ENCODE measurements around the gene ICAM2.

Gene ICAM2

GRCh38 chr17:64064331-64064730 is 43.9 kb upstream of the ICAM2 start:
- no peak overlapping the region for H2BK5ac ChIP-seq (ENCODE audit: low read length)
- H2BK15ac ChIP-seq (replicated peaks; ENCODE audit: low read depth), result no peak overlapping the region
- H3K27ac ChIP-seq (ENCODE audit: low read depth, low read length), result no peak overlapping the region
- no peaks in the 10 kb centered on the region for H3K27me3 ChIP-seq (ENCODE audit: insufficient read depth, low read length, poor library complexity)
- no peak overlapping the region for H3K4me3 ChIP-seq (ENCODE audit: low read length)
- DNase-seq, result no peak
- peak overlapping the region; percentile 73 for H3K56ac ChIP-seq (ENCODE audit: low read length)
- no peaks in the 10 kb centered on the region for H3K36me3 ChIP-seq (ENCODE audit: control insufficient read depth, insufficient read depth, low read length)
- no peak overlapping the region for H2AK5ac ChIP-seq (ENCODE audit: low read length)
- no peak overlapping the region for H3K4ac ChIP-seq (ENCODE audit: low read depth, low read length)
- no peak overlapping the region for H4K8ac ChIP-seq (ENCODE audit: low read depth, low read length)
- H3K23ac ChIP-seq (ENCODE audit: low read length), result no peak overlapping the region
- H4K5ac ChIP-seq (ENCODE audit: low read length), result no peak overlapping the region
- H3K4me1 ChIP-seq (ENCODE audit: control insufficient read depth, low read depth, low read length), result peaks cover 3% of the 10 kb centered on the region
- H3K18ac ChIP-seq (ENCODE audit: low read length), result no peak overlapping the region
- H3K4me2 ChIP-seq (ENCODE audit: low read length), result no peak overlapping the region
- no peak overlapping the region for H2BK120ac ChIP-seq (ENCODE audit: low read depth, low read length)
- H3K79me2 ChIP-seq (ENCODE audit: control insufficient read depth, insufficient read depth, low read length), result no peaks in the 10 kb centered on the region
- no CpG with 5 or more reads among the region's 9 CpGs for WGBS (ENCODE audit: extremely low coverage, insufficient coverage, low lambda C conversion rate)
- peak overlapping the region; percentile 58 for H3K9ac ChIP-seq (ENCODE audit: low read length)
- no peaks in the 10 kb centered on the region for H3K79me1 ChIP-seq (ENCODE audit: low read length)

GRCh38 chr17:64063766-64064224 is 43.4 kb upstream of the ICAM2 start:
- H2BK15ac ChIP-seq (replicated peaks; ENCODE audit: low read depth), result no peak overlapping the region
- no peak overlapping the region for H3K4me2 ChIP-seq (ENCODE audit: low read length)
- peak overlapping the region; percentile 73 for H3K56ac ChIP-seq (ENCODE audit: low read length)
- no peaks in the 10 kb centered on the region for H3K79me1 ChIP-seq (ENCODE audit: low read length)
- H3K36me3 ChIP-seq (ENCODE audit: control insufficient read depth, insufficient read depth, low read length), result no peaks in the 10 kb centered on the region
- no peak overlapping the region for H3K18ac ChIP-seq (ENCODE audit: low read length)
- no peak overlapping the region for H3K27ac ChIP-seq (ENCODE audit: low read depth, low read length)
- H2BK5ac ChIP-seq (ENCODE audit: low read length), result no peak overlapping the region
- H4K8ac ChIP-seq (ENCODE audit: low read depth, low read length), result no peak overlapping the region
- H3K4ac ChIP-seq (ENCODE audit: low read depth, low read length), result no peak overlapping the region
- DNase-seq, result peak; percentile 91
- no peak overlapping the region for H2AK5ac ChIP-seq (ENCODE audit: low read length)
- peaks cover 3% of the 10 kb centered on the region for H3K4me1 ChIP-seq (ENCODE audit: control insufficient read depth, low read depth, low read length)
- H3K79me2 ChIP-seq (ENCODE audit: control insufficient read depth, insufficient read depth, low read length), result no peaks in the 10 kb centered on the region
- H3K27me3 ChIP-seq (ENCODE audit: insufficient read depth, low read length, poor library complexity), result no peaks in the 10 kb centered on the region
- peak overlapping the region; percentile 58 for H3K9ac ChIP-seq (ENCODE audit: low read length)
- H3K4me3 ChIP-seq (ENCODE audit: low read length), result no peak overlapping the region
- no peak overlapping the region for H4K5ac ChIP-seq (ENCODE audit: low read length)
- no peak overlapping the region for H2BK120ac ChIP-seq (ENCODE audit: low read depth, low read length)
- no peak overlapping the region for H3K23ac ChIP-seq (ENCODE audit: low read length)
- no CpG with 5 or more reads among the region's 16 CpGs for WGBS (ENCODE audit: extremely low coverage, insufficient coverage, low lambda C conversion rate)

GRCh38 chr17:64063088-64063487 is 42.7 kb upstream of the ICAM2 start:
- no peak overlapping the region for H3K27ac ChIP-seq (ENCODE audit: low read depth, low read length)
- H2BK15ac ChIP-seq (replicated peaks; ENCODE audit: low read depth), result no peak overlapping the region
- H3K56ac ChIP-seq (ENCODE audit: low read length), result peak overlapping the region; percentile 51
- H3K4ac ChIP-seq (ENCODE audit: low read depth, low read length), result no peak overlapping the region
- H3K4me2 ChIP-seq (ENCODE audit: low read length), result no peak overlapping the region
- H4K5ac ChIP-seq (ENCODE audit: low read length), result no peak overlapping the region
- H3K79me1 ChIP-seq (ENCODE audit: low read length), result no peaks in the 10 kb centered on the region
- H3K18ac ChIP-seq (ENCODE audit: low read length), result no peak overlapping the region
- H3K4me1 ChIP-seq (ENCODE audit: control insufficient read depth, low read depth, low read length), result peaks cover 3% of the 10 kb centered on the region
- no peaks in the 10 kb centered on the region for H3K27me3 ChIP-seq (ENCODE audit: insufficient read depth, low read length, poor library complexity)
- H3K23ac ChIP-seq (ENCODE audit: low read length), result no peak overlapping the region
- no peak overlapping the region for H2AK5ac ChIP-seq (ENCODE audit: low read length)
- H2BK120ac ChIP-seq (ENCODE audit: low read depth, low read length), result no peak overlapping the region
- H3K79me2 ChIP-seq (ENCODE audit: control insufficient read depth, insufficient read depth, low read length), result no peaks in the 10 kb centered on the region
- no CpG with 5 or more reads among the region's 5 CpGs for WGBS (ENCODE audit: extremely low coverage, insufficient coverage, low lambda C conversion rate)
- no peak for DNase-seq
- H2BK5ac ChIP-seq (ENCODE audit: low read length), result no peak overlapping the region
- H3K4me3 ChIP-seq (ENCODE audit: low read length), result no peak overlapping the region
- H3K36me3 ChIP-seq (ENCODE audit: control insufficient read depth, insufficient read depth, low read length), result no peaks in the 10 kb centered on the region
- H4K8ac ChIP-seq (ENCODE audit: low read depth, low read length), result no peak overlapping the region
- H3K9ac ChIP-seq (ENCODE audit: low read length), result no peak overlapping the region

- Histone ChIP-seq H4K5ac (ENCODE audit: low read length) (no peak overlapping the region), H3K27me3 (ENCODE audit: insufficient read depth, low read length, poor library complexity) (no peaks in the 10 kb centered on the region), H4K8ac (ENCODE audit: low read depth, low read length) (no peak overlapping the region)
Observed at GRCh38 chr17:64061178-64061898, 40.9 kb upstream of the ICAM2 start.

GRCh38 chr17:64060331-64060730 is 39.9 kb upstream of the ICAM2 start:
- no peak overlapping the region for H3K9ac ChIP-seq (ENCODE audit: low read length)
- WGBS (ENCODE audit: extremely low coverage, insufficient coverage, low lambda C conversion rate), result no CpG with 5 or more reads among the region's 5 CpGs
- H3K4ac ChIP-seq (ENCODE audit: low read depth, low read length), result no peak overlapping the region

More at GRCh38 chr17:64061178-64061898, 40.9 kb upstream of the ICAM2 start:
- Histone ChIP-seq H3K27ac (ENCODE audit: low read depth, low read length) (no peak overlapping the region), H3K36me3 (ENCODE audit: control insufficient read depth, insufficient read depth, low read length) (no peaks in the 10 kb centered on the region), H3K56ac (ENCODE audit: low read length) (no peak overlapping the region), H3K4me2 (ENCODE audit: low read length) (no peak overlapping the region), H2BK5ac (ENCODE audit: low read length) (no peak overlapping the region), H2AK5ac (ENCODE audit: low read length) (no peak overlapping the region), H2BK15ac (replicated peaks; ENCODE audit: low read depth) (no peak overlapping the region), H3K79me1 (ENCODE audit: low read length) (no peaks in the 10 kb centered on the region), H3K23ac (ENCODE audit: low read length) (no peak overlapping the region), H3K4me3 (ENCODE audit: low read length) (no peak overlapping the region), H3K4me1 (ENCODE audit: control insufficient read depth, low read depth, low read length) (peaks cover 6% of the 10 kb centered on the region), H3K9ac (ENCODE audit: low read length) (no peak overlapping the region), H2BK120ac (ENCODE audit: low read depth, low read length) (no peak overlapping the region), H3K79me2 (ENCODE audit: control insufficient read depth, insufficient read depth, low read length) (no peaks in the 10 kb centered on the region), H3K4ac (ENCODE audit: low read depth, low read length) (no peak overlapping the region), H3K18ac (ENCODE audit: low read length) (no peak overlapping the region)
- no CpG with 5 or more reads among the region's 5 CpGs for WGBS (ENCODE audit: extremely low coverage, insufficient coverage, low lambda C conversion rate)
- DNase-seq, result no peak

GRCh38 chr17:64059756-64060155 is 39.3 kb upstream of the ICAM2 start:
- Histone ChIP-seq H2AK5ac (ENCODE audit: low read length) (no peak overlapping the region), H3K56ac (ENCODE audit: low read length) (peak overlapping the region; percentile 45), H3K23ac (ENCODE audit: low read length) (no peak overlapping the region), H3K9ac (ENCODE audit: low read length) (no peak overlapping the region), H3K4me3 (ENCODE audit: low read length) (no peak overlapping the region), H2BK120ac (ENCODE audit: low read depth, low read length) (no peak overlapping the region), H4K5ac (ENCODE audit: low read length) (no peak overlapping the region), H3K27ac (ENCODE audit: low read depth, low read length) (no peak overlapping the region), H3K18ac (ENCODE audit: low read length) (no peak overlapping the region), H3K4me2 (ENCODE audit: low read length) (no peak overlapping the region), H3K4me1 (ENCODE audit: control insufficient read depth, low read depth, low read length) (peaks cover 12% of the 10 kb centered on the region), H3K36me3 (ENCODE audit: control insufficient read depth, insufficient read depth, low read length) (no peaks in the 10 kb centered on the region), H3K79me2 (ENCODE audit: control insufficient read depth, insufficient read depth, low read length) (no peaks in the 10 kb centered on the region), H3K4ac (ENCODE audit: low read depth, low read length) (no peak overlapping the region), H3K79me1 (ENCODE audit: low read length) (no peaks in the 10 kb centered on the region), H2BK15ac (replicated peaks; ENCODE audit: low read depth) (no peak overlapping the region), H3K27me3 (ENCODE audit: insufficient read depth, low read length, poor library complexity) (no peaks in the 10 kb centered on the region), H4K8ac (ENCODE audit: low read depth, low read length) (no peak overlapping the region), H2BK5ac (ENCODE audit: low read length) (no peak overlapping the region)
- DNase-seq, result no peak
- no CpG with 5 or more reads among the region's 2 CpGs for WGBS (ENCODE audit: extremely low coverage, insufficient coverage, low lambda C conversion rate)

More at GRCh38 chr17:64060331-64060730, 39.9 kb upstream of the ICAM2 start:
- H4K8ac ChIP-seq (ENCODE audit: low read depth, low read length), result no peak overlapping the region
- no peak overlapping the region for H4K5ac ChIP-seq (ENCODE audit: low read length)
- H2AK5ac ChIP-seq (ENCODE audit: low read length), result no peak overlapping the region
- no peak overlapping the region for H2BK120ac ChIP-seq (ENCODE audit: low read depth, low read length)
- peaks cover 12% of the 10 kb centered on the region for H3K4me1 ChIP-seq (ENCODE audit: control insufficient read depth, low read depth, low read length)
- H2BK15ac ChIP-seq (replicated peaks; ENCODE audit: low read depth), result no peak overlapping the region
- no peaks in the 10 kb centered on the region for H3K79me1 ChIP-seq (ENCODE audit: low read length)
- H3K36me3 ChIP-seq (ENCODE audit: control insufficient read depth, insufficient read depth, low read length), result no peaks in the 10 kb centered on the region
- no peak overlapping the region for H3K4me2 ChIP-seq (ENCODE audit: low read length)
- H3K23ac ChIP-seq (ENCODE audit: low read length), result no peak overlapping the region
- H3K79me2 ChIP-seq (ENCODE audit: control insufficient read depth, insufficient read depth, low read length), result no peaks in the 10 kb centered on the region
- H2BK5ac ChIP-seq (ENCODE audit: low read length), result no peak overlapping the region
- no peaks in the 10 kb centered on the region for H3K27me3 ChIP-seq (ENCODE audit: insufficient read depth, low read length, poor library complexity)
- no peak overlapping the region for H3K4me3 ChIP-seq (ENCODE audit: low read length)
- peak overlapping the region; percentile 45 for H3K56ac ChIP-seq (ENCODE audit: low read length)
- H3K18ac ChIP-seq (ENCODE audit: low read length), result no peak overlapping the region
- no peak overlapping the region for H3K27ac ChIP-seq (ENCODE audit: low read depth, low read length)
- peak; percentile 23 for DNase-seq

Measured in mesendoderm (in vitro differentiated cells).